H1 (cell line): ENCODE results near the gene VAT1. TPM values are rescaled to one million over a fixed set of nuclear protein-coding genes. Genes with fewer than 3 reads are reported as not detected.

Experiments
- CTCF ChIA-PET: fragments of 300-600 bp; sonication (Branson Sonifier 250); formaldehyde crosslinking; loops from one replicate; lab custom pipeline; 2021; ENCODE audit not compliant: partially characterized antibody; lab: Charles Lee
- POLR2A ChIA-PET: fragments of 300-600 bp; sonication (Branson Sonifier 250); formaldehyde crosslinking; loops from one replicate; lab custom pipeline; 2021; ENCODE audit warnings: inconsistent platforms; ENCODE audit not compliant: partially characterized antibody; lab: Charles Lee
- DNase-seq, 2 experiments: peaks; one replicate each; pipeline versions ENCODE4 v3.0.0 to v3.0.0-alpha.2; 2010 to 2022; ENCODE audit warnings: low spot score in 2 of 2, low read depth in 1 of 2, mixed read lengths in 1 of 2
- FAIRE-seq: peaks from 2 replicates; lab custom pipeline; 2011; peaks lifted over from hg19 to GRCh38; lab: Jason Lieb, UNC
- H2AFZ ChIP-seq: 2 replicates; pipeline ENCODE4 v1.8.1; 2012; ENCODE audit warnings: low read length, inconsistent platforms
- H2AK5ac ChIP-seq: 2 replicates; pipeline ENCODE4 v1.6.1; 2013; ENCODE audit warnings: low read depth, low read length
- H2BK120ac ChIP-seq: replicated peaks from 2 replicates; pipeline ENCODE3; 2013; ENCODE audit warnings: low read depth, low read length, inconsistent platforms
- H2BK12ac ChIP-seq: 2 replicates; pipeline ENCODE4 v1.6.1; 2013; ENCODE audit warnings: low read depth, low read length
- H2BK15ac ChIP-seq: 2 replicates; pipeline ENCODE4 v1.6.1; 2013; ENCODE audit warnings: low read length
- H2BK20ac ChIP-seq: 2 replicates; pipeline ENCODE4 v1.6.1; 2013; ENCODE audit warnings: low read length
- H2BK5ac ChIP-seq: 2 replicates; pipeline ENCODE4 v1.6.1; 2013; ENCODE audit warnings: low read depth, low read length
- H3K14ac ChIP-seq: 2 replicates; pipeline ENCODE4 v1.6.1; 2013; ENCODE audit warnings: inconsistent platforms; ENCODE audit not compliant: insufficient read length
- H3K18ac ChIP-seq: 2 replicates; pipeline ENCODE4 v1.6.1; 2013; ENCODE audit warnings: low read length; ENCODE audit errors: extremely low read depth
- H3K23ac ChIP-seq: 2 replicates; pipeline ENCODE4 v1.6.1; 2013; ENCODE audit warnings: inconsistent platforms; ENCODE audit not compliant: insufficient read length
- H3K23me2 ChIP-seq: 2 replicates; pipeline ENCODE4 v1.6.1; 2013; ENCODE audit warnings: low read depth, low read length
- H3K27ac ChIP-seq: 2 replicates; pipeline ENCODE4 v1.6.1; 2011; ENCODE audit warnings: low read depth, low read length, inconsistent platforms
- H3K27me3 ChIP-seq, 4 experiments: replicated peaks in 1 of 4; 1 replicate in 1 of 4; 2 replicates in 3 of 4; pipeline versions ENCODE4 v1.6.1 to v1.8.1; 2011 to 2013; ENCODE audit warnings: low read length in 3 of 4, mild to moderate bottlenecking in 3 of 4, inconsistent platforms in 2 of 4, mixed read lengths in 2 of 4, moderate library complexity in 1 of 4; ENCODE audit not compliant: control insufficient read depth in 3 of 4, insufficient read depth in 3 of 4; ENCODE audit errors: extremely low read depth in 1 of 4
- H3K36me3 ChIP-seq, 4 experiments: 2 replicates each; pipeline versions ENCODE4 v1.6.1 to v1.8.1; 2011 to 2013; ENCODE audit warnings: mild to moderate bottlenecking in 4 of 4, low read length in 3 of 4, moderate library complexity in 2 of 4, control low read depth in 1 of 4, inconsistent platforms in 1 of 4; ENCODE audit not compliant: insufficient read depth in 4 of 4, control insufficient read depth in 2 of 4
- H3K4ac ChIP-seq: replicated peaks from 2 replicates; pipeline ENCODE3; 2013; ENCODE audit warnings: low read length, low read depth, mixed read lengths, inconsistent platforms; ENCODE audit not compliant: insufficient read length
- H3K4me1 ChIP-seq, 4 experiments: replicated peaks in 1 of 4; 1 replicate in 1 of 4; 2 replicates in 3 of 4; pipeline versions ENCODE4 v1.6.1 to v1.8.1; 2011 to 2013; ENCODE audit warnings: low read length in 3 of 4, inconsistent platforms in 2 of 4, mixed read lengths in 1 of 4; ENCODE audit not compliant: insufficient read depth in 4 of 4, control insufficient read depth in 3 of 4
- H3K4me2 ChIP-seq, 2 experiments: 2 replicates each; pipeline versions ENCODE4 v1.6.1 to v1.8.1; 2011 to 2013; ENCODE audit warnings: low read depth in 2 of 2, low read length in 2 of 2, control low read depth in 1 of 2, inconsistent platforms in 1 of 2, mild to moderate bottlenecking in 1 of 2; ENCODE audit not compliant: insufficient read depth in 1 of 2
- H3K4me3 ChIP-seq, 4 experiments: fragments of 200-600, 300-600 bp in 1 of 4; sonication (generic), shearing (Covaris generic), sonication (Bioruptor Twin) in 1 of 4; 2 replicates each; pipeline versions ENCODE4 v1.5.1 to v1.8.1; 2011 to 2016; ENCODE audit warnings: low read length in 4 of 4, low read depth in 3 of 4, control low read depth in 2 of 4, inconsistent platforms in 2 of 4, mild to moderate bottlenecking in 2 of 4, mixed read lengths in 1 of 4, moderate library complexity in 1 of 4; ENCODE audit not compliant: insufficient read depth in 2 of 4; ENCODE audit errors: extremely low read depth in 1 of 4
- H3K56ac ChIP-seq: replicated peaks from 2 replicates; pipeline ENCODE3; 2013; ENCODE audit warnings: low read depth, mild to moderate bottlenecking, mixed read lengths, low read length, inconsistent platforms; ENCODE audit not compliant: insufficient read length
- H3K79me1 ChIP-seq: 2 replicates; pipeline ENCODE4 v1.6.1; 2013; ENCODE audit warnings: low read depth, low read length, control low read depth
- H3K79me2 ChIP-seq, 2 experiments: 2 replicates each; pipeline versions ENCODE4 v1.6.1 to v1.8.1; 2012 to 2013; ENCODE audit warnings: low read length in 2 of 2, mild to moderate bottlenecking in 2 of 2, inconsistent platforms in 1 of 2; ENCODE audit not compliant: insufficient read depth in 2 of 2, control insufficient read depth in 1 of 2
- H3K9ac ChIP-seq, 4 experiments: replicated peaks in 1 of 4; 1 replicate in 1 of 4; 2 replicates in 3 of 4; pipeline versions ENCODE4 v1.6.1 to v1.8.1; 2011 to 2013; ENCODE audit warnings: low read depth in 3 of 4, low read length in 3 of 4, control low read depth in 2 of 4, mild to moderate bottlenecking in 2 of 4, moderate library complexity in 2 of 4, inconsistent platforms in 1 of 4; ENCODE audit errors: extremely low read depth in 1 of 4
- H3K9me3 ChIP-seq, 2 experiments: 2 replicates each; pipeline versions ENCODE4 v1.6.1 to v1.8.1; 2012 to 2013; ENCODE audit warnings: mild to moderate bottlenecking in 2 of 2, moderate library complexity in 2 of 2, control low read depth in 1 of 2, inconsistent platforms in 1 of 2, low read depth in 1 of 2, low read length in 1 of 2, mixed read lengths in 1 of 2; ENCODE audit not compliant: insufficient read depth in 2 of 2
- H4K20me1 ChIP-seq, 2 experiments: replicated peaks in 1 of 2; 2 replicates each; pipeline versions ENCODE3 to v1.8.1; 2011 to 2013; ENCODE audit warnings: inconsistent platforms in 2 of 2, low read length in 2 of 2, mild to moderate bottlenecking in 1 of 2; ENCODE audit not compliant: insufficient read depth in 2 of 2, control insufficient read depth in 1 of 2
- H4K5ac ChIP-seq: 2 replicates; pipeline ENCODE4 v1.6.1; 2013; ENCODE audit warnings: low read length, low read depth, mixed read lengths, inconsistent platforms; ENCODE audit not compliant: insufficient read length
- H4K8ac ChIP-seq: 2 replicates; pipeline ENCODE4 v1.8.0; 2013; ENCODE audit warnings: mild to moderate bottlenecking, moderate library complexity, low read length, inconsistent platforms; ENCODE audit not compliant: insufficient read depth; ENCODE audit errors: extremely low read depth
- H4K91ac ChIP-seq: replicated peaks from 2 replicates; pipeline ENCODE3; 2013; ENCODE audit warnings: low read length, mixed read lengths, inconsistent platforms; ENCODE audit not compliant: insufficient read length
- CEBPB ChIP-seq: IDR thresholded peaks from 2 replicates; pipeline ENCODE4 v1.6.1; 2012; ENCODE audit warnings: low read depth, low read length
- HDAC6 ChIP-seq: IDR thresholded peaks from one replicate; pipeline ENCODE4 v1.7.1; 2012; ENCODE audit warnings: low read depth, mild to moderate bottlenecking, inconsistent platforms, low read length, moderate library complexity
- WGBS, 2 experiments: shearing (Covaris generic) in 1 of 2; methylation state at CpG; one replicate each; pipeline versions ENCODE4 v1.1.6 to v1.1.7; 2013 to 2015; ENCODE audit warnings: low lambda C conversion rate in 2 of 2, mixed read lengths in 2 of 2, inconsistent platforms in 1 of 2, low coverage in 1 of 2, missing lambda C conversion rate in 1 of 2; ENCODE audit not compliant: insufficient replicate concordance in 2 of 2, insufficient coverage in 1 of 2, insufficient read length in 1 of 2; ENCODE audit errors: extremely low coverage in 1 of 2, missing lambda C conversion rate in 1 of 2; 5-methylcytosine and 5-hydroxymethylcytosine counted together
- polyA plus RNA-seq, 7 experiments: library from polyadenylated mRNA; depleted of rRNA in 3 of 7; stranded (reverse) in 5 of 7; unstranded in 2 of 7; fragments of >200 nt in 5 of 7; fragments of 200-250 nt in 2 of 7; gene quantifications; 1 replicate in 5 of 7; 2 replicates in 1 of 7; 4 replicates in 1 of 7; pipeline versions ENCODE4 v1.2.1 to v1.2.3, GENCODE V29; 2011 to 2013; ENCODE audit warnings: missing spikeins in 2 of 7, mixed read lengths in 2 of 7
- total RNA-seq: library from RNA; stranded (reverse); fragmentation: NEBNext Ultra II Directional; extraction: Animal tissue kit (Norgen Biotek cat#: 25700); gene quantifications from 2 replicates; pipeline ENCODE4 v1.2.1, GENCODE V29; 2021

Gene VAT1
- total and polyA plus RNA-seq, 2 of the 8 experiments (the other 6 are each of a cell fraction or from before 2014, with no cell fraction given): 200 to 295 TPM

- H2BK12ac ChIP-seq: no peak overlapping the region
- H3K56ac ChIP-seq: no peak overlapping the region
- ChIA-PET POLR2A (interaction anchor here (0.9 to 3.8 kb wide), 7 partner anchors 13 to 246 kb away, joined by 3 to 12 read pairs (median 4); no protein-coding TSS in a partner anchor), CTCF (interaction anchor here (0.6 to 2.6 kb wide), 6 partner anchors 10 to 103 kb away, joined by 3 to 12 read pairs (median 4); no protein-coding TSS in a partner anchor)
- WGBS, 2 experiments: 95% methylated on average over 6 of the region's 6 CpGs; no CpG with 5 or more reads in 1 of the 2 experiments
- H2BK120ac ChIP-seq: no peak overlapping the region
- no peak overlapping the region for H4K91ac ChIP-seq
- no peak overlapping the region for H3K4ac ChIP-seq
- H2AK5ac ChIP-seq: no peak overlapping the region
- no peaks in the 10 kb centered on the region for H3K23me2 ChIP-seq
- H2AFZ ChIP-seq: no peak overlapping the region
- no peaks in the 10 kb centered on the region for H3K9me3 ChIP-seq
- no peak overlapping the region for H2BK5ac ChIP-seq
- no peaks in the 10 kb centered on the region for H4K20me1 ChIP-seq
- H4K8ac ChIP-seq: no peak overlapping the region
- H2BK20ac ChIP-seq: no peak overlapping the region
- H3K18ac ChIP-seq: no peak overlapping the region
- peaks cover 0 to 5% (median 0%) of the 10 kb centered on the region in 4 experiments; a peak in 2 of 7 replicates for H3K4me1 ChIP-seq
- H2BK15ac ChIP-seq: no peak overlapping the region
- no peak for DNase-seq
- H3K79me2 ChIP-seq: no peaks in the 10 kb centered on the region
- no peak overlapping the region for H3K23ac ChIP-seq
- peaks cover 2 to 35% (median 9%) of the 10 kb centered on the region in 4 experiments; a peak in 6 of 8 replicates for H3K36me3 ChIP-seq
- H3K27me3 ChIP-seq: no peaks in the 10 kb centered on the region
- no peak for FAIRE-seq
- H4K5ac ChIP-seq: no peak overlapping the region
- no peak overlapping the region for H3K14ac ChIP-seq
- H3K9ac ChIP-seq: no peak overlapping the region
- H3K79me1 ChIP-seq: no peaks in the 10 kb centered on the region
- TF ChIP-seq HDAC6 (no peak), CEBPB (peak; percentile 86)
- no peak overlapping the region for H3K27ac ChIP-seq
- no peak overlapping the region for H3K4me2 ChIP-seq
- no peak overlapping the region for H3K4me3 ChIP-seq
These were observed 46.6 kb upstream of the VAT1 start for GRCh38 chr17:43068570-43069367.
